ENCODE data around the gene UBE3A. TPM values are rescaled to one million over a fixed set of nuclear protein-coding genes. Genes with fewer than 3 reads are reported as not detected.
"Not testable (repeated sequence)": the region's sequence is repeated elsewhere in the genome, so short reads cannot be mapped to it uniquely, and the experiment has no call there.

The UBE3A gene
- total RNA-seq, 2 donors from 2014 or later: 61.1 to 79.8 TPM

GRCh38 chr15:25455226-25455625, 16.4 kb upstream of the UBE3A start:
- Histone ChIP-seq H3K27me3 (replicated peaks; ENCODE audit: insufficient read depth) (no peaks in the 10 kb centered on the region), H3K36me3 (no peaks in the 10 kb centered on the region), H3K9me3 (no peaks in the 10 kb centered on the region), H3K4me1 (replicated peaks) (no peaks in the 10 kb centered on the region), H3K27ac (no peak overlapping the region), H3K4me3 (no peak overlapping the region)
- WGBS: 85% methylated on average over 3 of the region's 3 CpGs
- no peak for DNase-seq (ENCODE audit: low spot score)
- intact Hi-C loops (cut with DNase I): no loop called here
- no peak for TF ChIP-seq POLR2A (IDR thresholded peaks at IDR 0.05)

- TF ChIP-seq CTCF (IDR thresholded peaks at IDR 0.05): no peak
- TF ChIP-seq POLR2A (IDR thresholded peaks at IDR 0.05): no peak
- no peak for TF ChIP-seq POLR2AphosphoS5 (IDR thresholded peaks at IDR 0.05)
- Histone ChIP-seq H3K27ac (no peak overlapping the region), H3K27me3 (replicated peaks; ENCODE audit: insufficient read depth) (no peaks in the 10 kb centered on the region), H3K4me1 (replicated peaks) (no peaks in the 10 kb centered on the region), H3K36me3 (no peaks in the 10 kb centered on the region), H3K9me3 (no peaks in the 10 kb centered on the region), H3K4me3 (no peak overlapping the region)
- intact Hi-C loops (cut with DNase I): no loop called here
- DNase-seq (ENCODE audit: low spot score): no peak
- WGBS: 89% methylated on average over 2 of the region's 2 CpGs
Measured at GRCh38 chr15:25454771-25455170, 15.9 kb upstream of the UBE3A start.

- H3K9me3 ChIP-seq; H3K4me1 ChIP-seq (replicated peaks); H3K4me3 ChIP-seq; H3K27ac ChIP-seq; intact Hi-C loops (cut with DNase I); H3K36me3 ChIP-seq; H3K27me3 ChIP-seq (replicated peaks; ENCODE audit: insufficient read depth); DNase-seq (ENCODE audit: low spot score): not testable (repeated sequence)
- WGBS: 87% methylated on average over 5 of the region's 5 CpGs
Measured at GRCh38 chr15:25453246-25453645, 14.4 kb upstream of the UBE3A start.

- TF ChIP-seq POLR2AphosphoS5 (IDR thresholded peaks at IDR 0.05): no peak
- no peak for TF ChIP-seq POLR2A (IDR thresholded peaks at IDR 0.05)
- TF ChIP-seq CTCF (IDR thresholded peaks at IDR 0.05): no peak
- no peak for DNase-seq (ENCODE audit: low spot score)
- intact Hi-C loops (cut with DNase I): no loop called here
- no peaks in the 10 kb centered on the region for H3K4me1 ChIP-seq (replicated peaks)
- 100% methylated on average over 1 of the region's 1 CpG for WGBS
- no peaks in the 10 kb centered on the region for H3K9me3 ChIP-seq
- H3K27me3 ChIP-seq (replicated peaks; ENCODE audit: insufficient read depth): no peaks in the 10 kb centered on the region
- H3K27ac ChIP-seq: no peak overlapping the region
- H3K4me3 ChIP-seq: no peak overlapping the region
- no peaks in the 10 kb centered on the region for H3K36me3 ChIP-seq
Measured at GRCh38 chr15:25451501-25451900, 12.7 kb upstream of the UBE3A start.

- no peaks in the 10 kb centered on the region for H3K9me3 ChIP-seq
- H3K36me3 ChIP-seq: no peaks in the 10 kb centered on the region
- no peak overlapping the region for H3K27ac ChIP-seq
- 93% methylated on average over 1 of the region's 1 CpG for WGBS
- H3K4me3 ChIP-seq: no peak overlapping the region
- intact Hi-C loops (cut with DNase I): no loop called here
- no peaks in the 10 kb centered on the region for H3K4me1 ChIP-seq (replicated peaks)
- H3K27me3 ChIP-seq (replicated peaks; ENCODE audit: insufficient read depth): no peaks in the 10 kb centered on the region
- TF ChIP-seq POLR2AphosphoS5 (IDR thresholded peaks at IDR 0.05) (no peak), POLR2A (IDR thresholded peaks at IDR 0.05) (no peak), CTCF (IDR thresholded peaks at IDR 0.05) (no peak)
- DNase-seq (ENCODE audit: low spot score): no peak
Measured at GRCh38 chr15:25450163-25450562, 11.3 kb upstream of the UBE3A start.

GRCh38 chr15:25446076-25446475, 7.3 kb upstream of the UBE3A start:
- Histone ChIP-seq H3K27me3 (replicated peaks; ENCODE audit: insufficient read depth) (no peaks in the 10 kb centered on the region), H3K9me3 (no peaks in the 10 kb centered on the region), H3K4me3 (no peak overlapping the region), H3K36me3 (no peaks in the 10 kb centered on the region), H3K4me1 (replicated peaks) (no peaks in the 10 kb centered on the region), H3K27ac (no peak overlapping the region)
- WGBS: 94% methylated on average over 3 of the region's 3 CpGs
- no peak for DNase-seq (ENCODE audit: low spot score)
- intact Hi-C loops (cut with DNase I): no loop called here
- TF ChIP-seq CTCF (IDR thresholded peaks at IDR 0.05) (no peak), POLR2A (IDR thresholded peaks at IDR 0.05) (no peak), POLR2AphosphoS5 (IDR thresholded peaks at IDR 0.05) (no peak)
